Activated naive CD4-positive, alpha-beta T cell treated with anti-CD3 and anti-CD28 coated beads, Interleukin-2, amount 50 U/mL, for 16 hours (primary cell): ENCODE data around the gene GATA6.
"Not testable (repeated sequence)": the region's sequence is repeated elsewhere in the genome, so short reads cannot be mapped to it uniquely, and the experiment has no call there.

Experiments used
- DNase-seq: peaks from one replicate; pipeline ENCODE4 v3.0.0-alpha.2; 2020

GATA6 gene

DNA sequence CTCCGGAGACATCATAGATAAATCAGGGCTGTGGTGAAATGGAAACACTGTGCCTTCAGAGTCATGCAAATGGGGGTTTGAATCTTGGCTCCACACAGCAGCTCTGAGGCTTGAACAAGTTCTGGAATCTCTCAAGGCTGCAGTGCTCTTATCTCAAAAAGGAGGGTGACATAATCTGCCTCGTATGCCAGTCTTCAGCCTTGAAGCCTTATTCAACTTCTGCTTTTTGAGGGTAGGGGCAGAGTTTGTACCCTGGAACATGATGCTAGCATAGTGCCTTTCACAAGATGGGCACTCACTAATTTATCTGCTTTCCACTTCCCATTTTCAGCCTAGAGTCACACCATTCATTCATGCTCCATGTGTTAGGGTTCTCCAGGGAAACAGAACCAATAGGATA lies 42.3 kb downstream of the GATA6 start:
- no peak for DNase-seq

DNA sequence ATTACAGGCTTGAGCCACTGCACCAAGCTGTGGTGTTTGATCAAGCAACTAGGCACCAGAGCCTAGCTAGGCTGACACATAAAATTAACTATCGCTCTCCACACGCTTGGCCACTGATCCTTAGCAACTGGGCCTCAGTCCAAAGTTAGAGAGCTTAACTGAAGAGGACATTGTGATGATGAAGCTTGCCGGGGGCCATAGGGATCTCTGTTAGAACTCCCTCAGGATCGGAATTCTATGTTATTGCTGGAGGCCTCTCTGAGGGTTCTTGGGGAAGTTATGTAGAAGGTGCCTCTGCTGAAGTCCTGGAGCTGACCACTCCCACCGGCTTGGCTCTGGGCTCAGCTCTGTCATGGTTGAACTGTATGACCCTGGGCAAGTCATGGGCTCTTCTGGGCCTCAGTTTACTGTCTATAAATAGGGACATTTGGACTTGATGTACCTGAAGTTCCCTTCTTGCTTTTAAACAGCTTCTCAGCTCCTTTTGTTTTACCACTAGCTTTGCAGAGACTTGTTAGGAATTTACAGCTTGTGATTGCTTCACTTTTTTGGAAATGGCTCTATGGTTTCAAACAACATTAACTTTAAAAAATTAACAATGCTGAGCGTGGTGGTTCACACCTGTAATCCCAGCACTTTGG lies 44.1 kb downstream of the GATA6 start:
- DNase-seq, result no peak

DNA sequence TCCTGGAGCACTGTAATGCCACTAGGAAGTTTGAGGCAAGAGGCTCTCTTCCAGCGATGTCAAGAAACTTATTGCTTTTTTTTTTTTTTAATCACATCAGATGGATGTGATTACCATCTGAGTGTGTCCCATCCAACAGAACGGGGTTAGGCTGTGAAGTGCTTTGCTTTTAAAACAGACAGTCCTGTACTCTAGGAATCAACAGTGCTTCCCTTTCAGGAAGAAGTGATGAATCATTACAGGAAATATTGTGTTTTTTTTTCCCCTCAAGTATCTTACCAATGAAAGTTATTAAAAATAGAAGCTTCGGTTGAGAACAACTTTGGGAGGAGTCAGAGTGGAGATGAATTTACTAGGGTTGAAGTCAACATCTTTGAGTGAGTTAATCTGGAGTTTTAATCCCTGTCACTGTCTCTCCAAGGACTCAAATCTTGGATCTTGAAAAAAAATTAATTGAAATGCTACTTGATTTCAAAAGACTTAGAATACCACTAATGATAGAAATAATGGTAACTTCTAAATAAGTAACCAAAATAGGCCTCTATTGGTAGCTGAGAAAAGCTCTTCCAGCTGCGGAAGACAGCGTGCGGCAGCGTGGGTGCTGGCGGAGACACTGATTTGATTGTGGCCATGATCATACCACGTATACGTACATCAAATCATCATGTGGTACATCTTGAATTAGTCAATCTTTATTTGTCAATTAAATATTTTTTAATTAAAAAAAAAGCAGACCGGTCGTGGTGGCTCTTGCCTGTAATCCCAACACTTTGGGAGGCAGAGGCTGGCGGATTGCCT lies 45.5 kb downstream of the GATA6 start:
- DNase-seq, result no peak

DNA sequence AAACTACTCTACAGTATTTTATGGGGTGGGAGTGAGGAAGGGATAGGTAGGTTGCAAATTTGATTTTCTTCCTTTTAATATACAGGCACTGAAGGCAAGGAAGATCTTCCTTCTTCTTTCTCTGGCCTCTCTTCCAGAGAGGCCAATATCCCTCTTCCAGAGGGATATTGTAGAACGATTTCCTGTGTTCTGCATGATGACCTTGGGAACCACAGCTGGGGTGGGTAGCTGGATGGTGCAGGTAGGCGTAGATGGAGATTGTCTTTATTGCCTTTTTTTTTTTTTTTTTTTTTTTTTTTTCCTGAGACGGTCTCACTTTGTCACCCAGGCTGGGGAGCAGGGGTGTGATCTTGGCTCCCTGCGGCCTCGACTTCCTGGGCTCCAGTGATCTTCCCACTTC lies 49.4 kb downstream of the GATA6 start:
- DNase-seq, result no peak

DNA sequence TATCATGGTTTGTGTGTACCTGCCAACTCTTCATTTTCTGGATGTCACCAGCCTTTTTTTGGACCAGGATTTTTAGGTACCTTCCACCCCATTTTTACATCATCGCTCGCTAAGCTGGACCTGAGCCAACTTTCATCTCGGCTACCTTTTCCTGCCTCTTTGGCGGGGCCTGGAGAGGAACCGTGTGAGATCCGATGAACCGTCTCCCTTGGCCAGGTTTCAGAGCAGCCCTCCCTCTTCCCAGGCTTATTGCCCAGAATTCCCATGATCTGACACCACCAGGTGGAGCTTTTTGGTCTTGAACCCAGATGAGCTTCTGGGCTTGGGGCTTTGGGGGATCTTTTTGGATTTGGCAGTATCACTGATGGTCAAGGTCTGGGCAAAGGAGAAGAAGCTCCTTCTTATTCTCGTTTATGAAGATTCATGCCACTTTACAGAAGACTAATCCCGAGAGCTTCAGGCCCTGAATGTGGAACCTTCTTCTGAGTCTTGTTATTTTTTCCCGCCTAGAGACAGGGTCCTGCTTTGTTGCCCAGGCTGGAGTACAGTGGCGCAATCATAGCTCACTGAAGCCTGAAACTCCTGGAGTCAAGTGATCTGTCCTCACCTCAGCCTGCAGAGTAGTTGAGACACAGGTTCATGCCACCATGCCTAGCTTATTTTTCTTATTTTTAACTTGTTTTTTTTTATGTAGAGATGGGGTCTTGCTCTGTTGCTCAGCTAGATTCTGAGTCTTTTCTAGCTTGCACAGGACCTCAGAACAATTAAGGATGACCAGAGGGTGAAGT lies 50.4 kb downstream of the GATA6 start:
- no peak for DNase-seq

DNA sequence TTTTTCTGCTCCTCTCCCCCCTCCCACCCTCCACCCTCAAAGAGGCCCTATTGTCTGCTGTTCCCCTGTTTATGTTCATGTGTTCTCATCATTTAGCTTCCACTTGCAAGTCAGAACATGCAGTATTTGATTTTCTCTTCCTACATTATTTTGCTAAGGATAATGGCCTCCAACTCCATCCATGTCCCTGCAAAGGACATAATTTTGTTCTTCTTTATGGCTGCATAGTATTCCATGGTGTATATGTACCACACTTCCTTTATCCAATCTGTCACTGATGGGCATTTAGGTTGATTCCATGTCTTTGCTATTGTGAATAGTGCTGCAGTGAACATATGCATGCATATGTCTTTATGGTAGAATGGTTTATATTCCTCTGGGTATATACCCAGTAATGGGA lies 51.2 kb downstream of the GATA6 start:
- not testable (repeated sequence) for DNase-seq

DNA sequence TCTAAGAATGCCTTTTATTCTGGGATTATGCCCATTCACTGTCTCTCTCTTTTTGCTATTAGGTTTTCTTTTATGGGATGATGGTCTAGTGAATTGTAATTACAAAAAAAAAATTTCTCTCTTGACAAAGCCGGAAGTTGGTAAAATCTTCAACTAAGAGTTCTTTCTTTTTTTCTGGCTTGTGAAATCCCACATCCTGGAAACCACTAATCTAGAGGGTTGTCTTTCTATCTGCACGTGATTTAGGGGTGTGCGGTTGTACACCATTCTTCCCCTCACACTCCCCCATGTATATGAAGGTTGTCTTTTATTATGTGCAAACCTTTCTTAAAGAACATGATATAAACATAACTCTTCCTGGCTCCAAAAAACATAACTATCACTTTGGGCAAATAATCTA lies 52.0 kb downstream of the GATA6 start:
- no peak for DNase-seq

DNA sequence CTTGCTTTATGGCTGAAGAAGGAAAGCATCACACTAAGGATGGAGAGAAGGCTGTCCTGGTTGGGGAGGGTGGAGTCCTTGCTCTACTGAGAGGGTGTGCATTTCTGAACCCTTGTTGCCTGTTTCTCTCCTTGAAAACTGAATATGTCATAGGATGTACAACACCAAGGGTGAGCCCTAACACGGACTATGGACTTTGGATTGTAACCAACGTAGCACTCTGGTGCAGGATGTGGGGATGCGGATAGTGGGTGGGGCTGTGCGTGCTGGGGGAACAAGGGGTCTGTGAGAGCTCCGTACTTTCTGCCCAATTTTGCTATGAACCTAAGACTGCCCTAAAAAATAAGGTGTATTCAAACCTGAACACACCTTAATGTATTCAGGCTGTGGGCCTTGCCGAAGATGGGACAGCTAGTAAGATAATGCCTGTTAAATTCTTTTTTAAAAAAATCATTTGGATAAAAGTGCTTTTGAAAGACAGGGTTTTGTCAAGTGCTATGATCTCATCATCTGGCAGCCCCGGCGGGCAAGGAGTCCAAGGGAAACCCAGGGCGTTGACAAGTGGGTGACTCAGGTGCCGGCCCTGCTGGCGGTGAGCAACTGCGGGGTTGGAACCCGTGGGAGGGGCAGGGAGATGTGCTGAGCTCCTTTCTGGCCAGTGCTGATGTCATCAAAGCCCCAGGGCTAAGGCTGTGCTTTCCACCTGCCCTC lies 54.0 kb downstream of the GATA6 start:
- no peak for DNase-seq

DNA sequence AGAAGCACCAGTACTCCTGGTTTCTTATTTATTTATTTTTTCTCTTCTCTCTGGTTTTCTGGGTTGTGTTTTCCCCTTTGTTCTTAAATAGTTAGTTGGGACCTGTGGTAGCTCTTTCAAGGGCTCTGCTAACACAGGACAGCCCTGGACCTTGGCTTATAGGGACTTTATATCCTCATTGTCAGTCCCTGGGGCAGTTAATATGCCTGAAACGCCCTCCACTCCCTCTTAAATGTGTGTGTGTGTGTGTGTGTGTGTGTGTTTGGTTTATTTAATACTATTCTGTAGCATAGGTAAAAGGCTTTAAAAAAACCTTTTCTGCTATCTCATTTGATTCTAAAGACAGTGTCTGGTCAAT lies 54.6 kb downstream of the GATA6 start:
- no peak for DNase-seq

DNA sequence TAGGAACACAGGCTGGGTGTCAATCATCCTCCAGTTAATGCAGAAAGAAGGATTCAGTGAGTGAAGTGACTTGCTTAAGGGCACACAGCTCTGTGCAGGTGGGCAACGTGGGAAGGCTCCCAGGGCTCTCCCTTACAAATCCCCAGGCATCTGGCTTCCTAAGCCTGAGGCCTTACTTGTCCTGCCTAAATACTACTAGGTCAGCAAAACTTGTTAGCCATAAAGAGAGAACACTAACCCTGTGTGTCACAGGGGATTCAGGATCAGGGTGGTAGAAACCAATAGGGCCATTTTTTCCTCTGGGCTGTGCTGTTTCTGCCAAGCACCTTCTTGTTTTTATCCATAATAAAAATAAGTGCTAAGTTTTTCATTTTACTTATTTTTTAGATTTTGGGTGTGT lies 55.0 kb downstream of the GATA6 start:
- no peak for DNase-seq

DNA sequence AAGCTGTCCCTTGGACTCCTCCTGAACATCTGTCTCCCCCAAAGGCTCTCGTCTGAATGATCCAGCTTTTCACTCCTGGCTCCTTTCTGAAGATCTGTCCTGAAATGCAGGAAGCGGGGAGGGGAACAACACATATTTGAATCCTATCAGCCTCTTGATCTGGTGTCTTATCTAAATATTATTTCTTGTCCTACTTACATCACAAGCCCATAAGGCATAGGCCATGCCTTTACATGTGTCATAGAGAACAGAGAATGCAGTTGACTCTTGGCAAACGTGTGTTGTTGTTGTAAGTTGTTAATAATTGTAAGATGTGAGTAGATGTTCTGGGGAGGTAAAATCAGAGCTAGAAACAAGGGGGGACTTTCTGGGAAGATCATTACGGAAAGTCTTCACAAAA lies 57.4 kb downstream of the GATA6 start:
- DNase-seq, result no peak

DNA sequence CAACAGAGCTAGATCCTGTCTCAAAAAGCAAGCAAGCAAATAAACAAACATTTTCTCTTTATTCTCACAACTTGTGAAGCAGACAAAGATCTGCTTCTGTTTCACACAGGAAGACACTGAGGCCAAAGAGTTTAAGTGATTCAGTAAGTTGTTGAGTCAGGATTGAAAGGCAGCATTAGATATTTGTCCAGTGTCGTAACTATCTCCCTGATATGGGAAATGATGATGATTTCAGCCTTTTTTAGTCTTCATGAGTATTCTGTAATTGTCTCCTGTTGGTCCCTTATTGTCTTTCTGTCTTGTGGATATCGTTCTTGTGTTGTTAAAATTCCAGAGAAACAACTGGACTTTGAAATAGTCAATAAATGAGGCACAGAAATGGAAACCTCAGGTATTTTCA lies 59.6 kb downstream of the GATA6 start:
- DNase-seq, result no peak

DNA sequence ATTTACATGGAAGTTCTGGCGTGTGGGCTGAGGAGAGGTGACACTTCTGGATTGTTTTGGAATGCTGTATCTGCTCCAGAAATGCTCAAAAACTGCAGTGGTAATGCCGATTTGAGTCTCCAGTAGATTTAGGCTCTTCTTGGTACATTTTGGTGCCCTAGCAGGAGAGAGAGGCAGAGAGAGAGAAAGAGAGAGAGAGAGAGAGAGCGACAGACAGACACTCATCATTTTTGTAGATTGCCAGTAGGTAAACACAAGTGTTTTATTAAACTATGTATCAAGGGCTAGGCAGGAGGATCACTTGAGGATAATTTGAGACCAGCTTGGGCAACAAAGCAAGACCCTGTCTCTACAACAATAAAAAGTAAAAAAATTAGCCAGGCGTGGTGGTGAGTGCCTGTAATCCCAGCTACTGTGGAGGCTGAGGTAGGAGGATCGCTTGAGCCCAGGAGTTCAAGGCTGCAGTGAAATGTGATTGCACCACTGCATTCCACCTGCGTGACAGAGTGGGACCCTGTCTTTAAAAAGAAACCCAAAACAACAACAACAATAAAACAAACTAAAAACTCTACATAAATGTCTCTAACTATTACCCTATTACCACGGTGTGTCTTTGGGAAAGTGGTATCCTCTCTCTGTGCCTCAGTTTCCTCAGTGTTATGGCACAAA lies 60.2 kb downstream of the GATA6 start:
- no peak for DNase-seq

DNA sequence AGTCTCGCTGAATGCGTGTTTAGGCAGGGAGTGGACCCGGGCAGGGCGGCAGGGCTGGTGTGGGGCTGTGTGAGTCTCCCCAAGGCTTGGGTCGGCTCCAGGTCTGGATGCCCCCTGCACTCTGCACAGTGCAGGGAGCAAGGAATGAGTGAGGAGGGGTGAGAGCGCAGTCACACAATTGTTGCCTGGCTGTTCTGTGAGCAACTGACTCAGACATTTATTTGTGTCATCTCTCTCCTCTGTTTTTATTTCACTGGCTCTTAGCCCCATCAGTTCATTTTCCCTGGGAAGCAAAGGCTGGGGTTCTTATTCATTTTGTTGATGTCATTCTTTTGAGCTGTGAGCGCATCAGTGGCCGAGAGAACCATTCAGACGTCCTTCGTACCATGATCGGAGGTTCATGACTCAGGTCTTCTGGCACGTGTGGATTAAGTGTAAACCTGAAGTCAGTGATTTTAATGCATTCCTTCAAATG lies 61.1 kb downstream of the GATA6 start:
- no peak for DNase-seq

DNA sequence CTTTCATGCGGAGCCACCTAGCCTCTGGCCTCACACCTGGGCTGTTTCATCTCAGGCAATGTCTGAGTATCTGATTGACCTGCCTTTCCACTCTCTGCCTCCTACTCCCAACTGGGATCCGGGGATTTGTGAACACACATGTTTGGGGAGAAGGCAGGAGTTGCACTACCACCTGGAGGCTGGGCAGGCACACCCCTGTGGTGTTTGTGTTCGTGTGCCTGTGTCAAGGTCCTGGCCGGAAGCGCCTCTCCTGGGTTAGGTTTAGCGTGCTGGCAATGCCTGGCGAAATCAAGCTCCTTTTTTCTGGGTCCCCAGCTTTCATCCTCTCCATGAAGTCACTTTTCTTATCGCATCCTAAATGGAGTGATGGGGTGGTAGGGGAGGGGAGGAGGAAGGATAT lies 63.9 kb downstream of the GATA6 start:
- no peak for DNase-seq

DNA sequence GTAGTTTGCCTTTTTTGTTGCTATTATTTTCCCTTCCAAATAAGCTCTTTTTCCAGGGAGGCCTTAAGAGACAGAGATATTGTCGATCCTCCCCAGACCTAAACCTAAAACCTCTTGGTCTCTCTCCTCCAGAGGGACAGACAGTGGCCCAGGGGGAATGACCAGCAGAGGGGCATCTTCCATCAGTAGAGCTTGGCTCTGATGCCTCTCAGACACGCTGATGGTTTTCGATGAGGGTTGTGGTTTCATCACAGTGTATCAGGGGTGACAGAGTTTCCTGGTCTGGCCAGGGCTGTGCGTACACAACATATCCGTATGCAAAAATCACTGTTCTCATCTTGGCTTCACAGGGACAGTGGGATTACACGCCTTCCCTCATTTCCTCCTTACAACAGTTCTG lies 68.6 kb downstream of the GATA6 start:
- DNase-seq, result no peak

DNA sequence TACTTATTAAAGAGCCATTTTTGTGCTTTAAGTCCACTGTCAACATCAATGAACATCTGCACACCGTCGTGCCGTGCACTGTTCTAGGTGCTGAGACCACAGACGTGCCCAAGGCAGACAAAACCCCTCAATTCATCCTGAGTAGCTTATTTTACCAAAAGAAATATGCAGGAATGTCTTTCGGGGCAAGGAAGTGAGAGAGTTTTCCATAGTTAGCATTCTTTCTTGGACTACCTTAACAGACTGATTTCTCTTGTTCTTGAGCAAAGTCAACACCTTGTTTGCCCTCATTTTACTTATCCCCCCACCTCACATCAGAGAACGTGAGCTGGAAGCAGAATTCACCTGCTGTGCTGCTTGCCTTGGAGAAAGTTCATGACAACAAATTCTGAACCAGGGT lies 69.3 kb downstream of the GATA6 start:
- DNase-seq, result no peak

DNA sequence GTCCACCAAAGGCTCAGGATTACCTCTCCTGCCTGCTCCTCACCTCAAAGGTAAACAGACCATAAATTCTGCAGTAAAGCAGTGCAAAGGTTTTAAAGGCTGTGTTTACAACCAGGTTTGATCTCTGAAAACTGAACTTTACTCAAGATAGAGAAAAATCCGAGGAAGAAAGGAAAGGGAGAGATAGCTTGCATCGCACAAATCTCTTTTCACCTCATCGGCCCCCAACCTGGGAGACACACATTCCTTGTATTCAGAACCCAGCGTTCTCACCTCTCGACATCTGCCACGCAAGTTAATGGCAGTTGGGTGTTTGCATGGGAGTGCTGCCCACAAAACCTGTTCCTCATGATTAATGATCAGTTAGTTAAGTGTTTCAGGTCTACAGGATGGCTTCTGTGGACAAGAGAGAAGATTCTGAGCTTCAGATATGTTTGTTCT lies 72.6 kb downstream of the GATA6 start:
- DNase-seq, result no peak

DNA sequence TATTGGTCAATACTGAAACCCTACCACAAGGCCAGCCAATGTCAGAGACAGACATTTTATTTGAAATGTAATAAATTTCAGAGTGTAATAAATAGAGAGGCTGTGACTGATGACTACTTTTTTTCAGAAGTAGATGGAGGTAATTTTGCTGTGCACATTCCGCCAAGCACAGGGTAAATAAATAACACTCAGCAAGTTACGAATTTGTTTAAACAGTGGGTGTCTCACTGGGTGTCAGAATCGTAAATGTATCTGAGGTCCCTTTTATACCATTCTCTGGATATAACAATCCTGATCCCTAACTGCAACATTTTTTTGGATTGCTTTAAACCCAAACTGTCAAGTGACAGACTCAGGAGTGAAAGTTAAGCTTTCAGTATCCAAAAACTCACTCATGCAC lies 74.1 kb downstream of the GATA6 start:
- DNase-seq, result no peak

DNA sequence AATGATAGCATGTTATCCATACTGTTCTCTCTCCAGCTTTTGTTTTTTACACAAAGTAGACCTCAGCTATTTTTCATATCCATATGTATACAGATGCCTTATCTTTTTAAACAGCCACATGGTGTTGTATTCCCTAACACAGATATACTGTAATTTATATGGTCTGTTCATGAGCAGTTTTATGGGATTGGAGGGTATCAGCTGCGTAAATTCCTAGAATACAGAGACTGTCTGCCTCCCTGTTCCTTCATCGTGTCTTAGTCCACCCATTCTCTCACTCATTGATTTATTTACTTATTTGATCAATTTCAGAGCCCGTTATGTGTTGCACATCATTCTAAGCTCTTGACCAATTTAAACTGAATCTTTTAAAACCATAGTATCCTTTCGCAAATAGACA lies 80.6 kb downstream of the GATA6 start:
- no peak for DNase-seq

DNA sequence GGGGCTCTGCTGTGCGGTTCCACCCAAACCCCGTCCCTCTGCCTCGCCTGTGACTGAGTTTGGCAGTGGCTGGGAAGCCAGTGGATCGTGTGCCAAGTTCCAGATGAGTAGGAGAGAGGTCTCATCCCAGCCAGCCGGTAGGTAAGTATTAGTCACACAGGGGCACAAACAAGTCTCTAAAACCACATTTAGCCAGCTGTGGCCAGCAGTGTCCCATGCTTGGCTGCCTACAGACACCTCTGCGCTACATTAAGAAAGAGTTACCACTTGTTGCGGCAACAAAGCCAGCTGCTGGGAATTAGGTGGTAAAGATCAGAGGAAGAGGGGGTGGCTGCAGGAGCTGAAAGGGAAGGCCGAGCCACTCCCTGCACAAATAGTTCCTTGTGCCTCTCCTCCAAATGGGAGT lies 81.2 kb downstream of the GATA6 start:
- DNase-seq, result no peak
